Amniotic epithelial cell (primary cell): ENCODE measurements around the gene MYCN.
"Not testable (repeated sequence)": the region's sequence is repeated elsewhere in the genome, so short reads cannot be mapped to it uniquely, and the experiment has no call there.

Experiments used
- DNase-seq: peaks from one replicate; pipeline ENCODE4 v3.0.0-alpha.2; 2010; ENCODE audit warnings: low read depth

Gene MYCN

DNA sequence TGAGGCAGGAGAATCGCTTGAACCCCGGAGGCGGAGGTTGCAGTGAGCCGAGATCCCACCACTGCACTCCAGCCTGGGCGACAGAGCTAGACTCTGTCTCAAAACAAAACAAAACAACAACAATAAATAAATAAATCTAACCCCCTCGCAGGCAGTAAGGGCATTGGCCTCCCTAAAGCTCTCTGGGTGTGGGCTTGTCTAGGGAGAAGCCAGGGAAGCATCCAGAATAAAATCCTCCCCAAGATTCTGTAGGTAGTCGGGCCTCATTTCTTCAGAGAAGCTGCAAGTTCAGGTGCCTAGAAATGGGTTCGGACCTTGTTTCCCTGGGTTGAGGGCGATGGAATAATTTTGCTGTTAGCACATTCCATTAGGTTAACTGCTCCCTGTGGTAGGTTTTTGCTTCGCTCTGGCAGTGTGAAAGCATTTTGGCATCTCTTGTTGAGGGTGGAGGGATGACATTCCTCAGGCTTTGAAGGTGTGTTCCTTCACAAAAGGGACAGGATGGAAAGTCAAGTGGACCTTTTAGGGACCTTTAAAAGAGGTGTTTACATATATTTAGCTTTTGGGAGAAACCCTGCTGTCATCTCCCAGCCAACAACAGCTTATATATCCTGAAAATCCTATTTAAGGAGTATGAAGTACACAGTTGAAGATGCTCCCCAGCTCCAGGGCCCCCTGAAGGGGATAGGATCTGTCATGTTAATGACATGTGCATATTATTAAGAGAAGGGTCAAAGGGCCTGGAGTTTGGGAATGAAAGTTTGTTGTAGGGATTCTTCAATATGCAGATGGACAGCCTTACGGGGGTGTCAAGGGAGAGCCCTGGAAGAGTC, 17.7 kb downstream of the MYCN start:
- no peak for DNase-seq

- DNase-seq = no peak
Observed at GRCh38 chr2:15959331-15960153, 19.2 kb downstream of the MYCN start.

DNA sequence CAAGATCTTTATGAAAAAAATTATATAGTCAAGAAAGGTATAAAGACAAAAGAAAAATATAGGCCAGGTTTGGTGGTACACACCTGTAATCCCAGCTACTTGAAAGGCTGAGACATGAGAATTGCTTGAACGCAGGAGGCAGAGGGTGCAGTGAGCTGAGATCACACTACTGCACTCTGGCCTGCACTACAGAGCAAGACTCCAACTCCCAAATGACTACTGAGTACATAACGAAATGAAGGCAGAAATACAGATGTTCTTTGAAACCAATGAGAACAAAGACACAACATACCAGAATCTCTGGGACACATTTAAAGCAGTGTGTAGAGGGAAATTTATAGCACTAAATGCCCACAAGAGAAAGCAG, 19.8 kb downstream of the MYCN start:
- DNase-seq = not testable (repeated sequence)

- not testable (repeated sequence) for DNase-seq
Observed at GRCh38 chr2:15963109-15963976, 23.0 kb downstream of the MYCN start.

DNA sequence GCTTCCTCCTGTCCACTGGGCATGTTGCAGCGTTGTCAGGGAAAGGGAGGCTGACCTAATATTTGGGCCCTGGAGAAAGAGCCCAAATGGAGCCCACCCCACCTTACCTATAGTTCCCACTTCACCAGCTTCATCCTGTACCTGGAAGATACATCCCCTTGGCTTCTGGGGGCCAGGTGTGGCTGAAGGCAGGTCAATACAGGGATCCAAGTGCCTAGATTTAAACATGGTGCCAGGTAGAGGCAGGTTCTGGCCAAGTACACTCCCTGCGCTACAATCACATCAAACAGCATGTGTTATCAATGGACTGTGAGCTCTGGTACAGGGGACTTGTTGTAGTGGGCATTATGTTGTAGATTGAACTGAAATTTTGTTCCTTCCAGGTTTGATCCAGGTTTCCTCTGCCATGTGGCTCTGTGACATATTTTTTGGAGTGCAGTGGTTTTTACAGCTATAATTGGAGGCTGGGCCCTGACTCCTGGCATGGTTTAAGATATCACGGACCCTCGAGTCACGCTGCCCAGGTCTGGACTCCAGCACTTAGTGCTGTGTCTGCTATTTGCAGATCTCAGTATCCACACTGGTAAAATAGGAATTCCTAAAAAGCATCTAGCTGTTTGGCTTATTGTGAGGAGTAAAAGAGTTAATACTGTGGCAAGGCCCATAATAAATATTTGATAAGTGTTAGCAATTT, 23.8 kb downstream of the MYCN start:
- no peak for DNase-seq

GRCh38 chr2:15964936-15965563, 24.7 kb downstream of the MYCN start:
- no peak for DNase-seq

- DNase-seq = no peak
Observed at GRCh38 chr2:15965564-15966019, 25.2 kb downstream of the MYCN start.

DNA sequence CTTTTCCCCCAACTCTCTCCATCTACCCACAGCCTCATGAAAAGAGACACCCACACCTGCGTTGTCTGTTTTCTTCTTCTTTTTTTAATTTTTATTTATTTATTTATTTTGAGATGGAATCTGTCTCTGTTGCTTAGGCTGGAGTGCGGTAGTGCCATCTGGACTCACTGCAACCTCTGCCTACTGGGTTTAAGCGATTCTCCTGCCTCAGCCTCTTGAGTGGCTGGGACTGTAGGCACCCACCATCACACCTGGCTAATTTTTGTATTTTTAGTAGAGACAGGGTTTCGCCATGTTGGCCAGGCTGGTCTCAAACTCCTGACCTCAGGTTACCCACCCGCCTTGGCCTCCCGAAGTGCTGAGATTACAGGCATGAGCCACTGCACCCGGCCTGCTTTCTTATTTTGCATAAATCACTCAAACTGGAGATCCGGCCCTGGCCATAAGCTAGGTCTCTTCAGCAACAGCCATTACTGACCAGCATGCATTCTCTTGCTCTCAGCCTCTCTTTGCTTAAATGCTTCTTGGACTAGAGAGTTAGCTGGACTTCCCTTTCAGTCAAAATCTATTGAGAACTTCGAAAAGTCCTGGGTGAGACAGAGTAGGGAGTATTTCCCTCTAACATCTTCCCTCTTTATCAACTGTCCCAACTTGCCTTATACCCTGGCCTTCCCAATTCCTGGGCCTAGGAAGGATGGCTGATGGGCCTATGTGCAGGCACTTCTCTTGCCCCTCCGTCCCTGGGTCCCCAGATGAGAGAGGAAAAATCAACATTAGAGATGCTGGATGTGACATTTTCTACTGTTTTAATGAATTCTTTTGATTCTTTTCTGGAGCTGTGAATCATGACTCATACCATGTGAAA, 27.3 kb downstream of the MYCN start:
- DNase-seq = no peak

GRCh38 chr2:15968280-15969178, 28.2 kb downstream of the MYCN start:
- no peak for DNase-seq

- DNase-seq = no peak
Observed at GRCh38 chr2:15969214-15969613, 28.9 kb downstream of the MYCN start.

DNA sequence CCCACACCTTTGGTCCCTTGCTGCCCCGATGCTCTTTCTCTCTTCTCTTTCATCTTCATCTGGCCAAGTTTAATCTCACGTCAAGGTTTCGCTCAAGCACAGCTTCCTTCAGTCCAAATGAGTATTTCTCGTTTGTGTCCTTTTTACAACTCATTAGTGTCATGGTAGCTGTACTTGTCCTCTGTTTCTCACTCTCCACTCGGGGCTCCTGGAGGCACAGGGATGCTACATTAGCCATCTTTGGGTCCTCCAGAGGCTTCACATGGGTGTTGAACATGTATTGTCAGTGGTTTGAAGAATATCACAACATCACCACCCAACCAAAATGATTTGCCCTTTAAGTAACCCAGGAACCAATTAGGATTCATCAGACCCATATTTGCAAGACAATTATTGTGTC, 30.4 kb downstream of the MYCN start:
- DNase-seq = no peak

DNA sequence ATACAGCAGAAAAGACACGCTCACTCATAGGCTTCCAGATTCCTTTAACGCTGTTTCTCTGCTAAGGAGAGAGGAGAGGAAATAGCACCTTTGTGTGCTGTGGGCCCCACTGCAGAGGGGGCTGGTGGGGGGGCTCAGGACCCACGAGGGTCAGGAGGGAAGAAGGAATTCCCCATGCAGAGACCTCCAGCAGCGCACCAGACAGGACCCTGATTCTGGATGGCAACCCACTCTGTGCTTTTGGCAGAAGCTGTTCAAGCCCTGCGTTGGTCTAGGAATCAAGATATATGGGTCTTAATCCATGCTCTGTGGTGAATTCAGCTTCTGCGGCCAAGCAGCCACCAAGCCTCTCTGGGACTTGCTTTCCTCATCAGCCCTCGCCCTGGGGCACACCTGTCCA, 31.0 kb downstream of the MYCN start:
- no peak for DNase-seq

GRCh38 chr2:15971831-15972522, 31.6 kb downstream of the MYCN start:
- DNase-seq = no peak

- DNase-seq = no peak
Observed at GRCh38 chr2:15973481-15974401, 33.4 kb downstream of the MYCN start.

DNA sequence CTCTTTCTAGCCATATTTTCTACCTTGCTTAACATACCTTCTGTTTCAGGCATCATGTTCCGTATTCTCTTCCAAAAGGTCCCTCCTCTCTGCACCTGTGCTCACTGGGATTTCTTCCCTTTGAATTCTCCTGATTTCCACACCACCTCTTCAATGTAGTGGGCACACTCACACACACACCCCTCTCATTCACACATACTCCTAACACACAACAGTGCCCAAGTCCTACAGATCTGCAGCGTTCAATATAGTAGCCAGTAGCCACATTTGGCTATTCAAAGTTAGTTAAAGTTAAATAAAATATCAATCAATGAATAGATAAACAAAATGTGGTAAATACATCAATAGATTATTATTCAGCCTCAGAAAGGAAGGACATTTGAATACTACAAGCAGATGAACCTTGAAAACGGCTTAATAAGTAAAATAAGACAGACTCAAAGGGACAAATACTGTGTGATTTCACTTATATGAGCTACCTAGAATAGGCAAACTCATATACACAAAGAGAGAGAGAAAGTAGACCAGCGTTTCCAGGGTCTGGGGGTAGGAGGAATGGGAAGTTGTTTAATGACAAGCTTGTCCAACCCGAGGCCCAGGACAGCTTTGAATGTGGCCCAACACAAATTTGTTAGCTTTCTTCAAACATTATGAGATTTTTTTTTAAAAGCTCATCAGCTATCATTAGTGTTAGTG, 34.4 kb downstream of the MYCN start:
- no peak for DNase-seq

- no peak for DNase-seq
Observed at GRCh38 chr2:15975261-15975600, 34.9 kb downstream of the MYCN start.

DNA sequence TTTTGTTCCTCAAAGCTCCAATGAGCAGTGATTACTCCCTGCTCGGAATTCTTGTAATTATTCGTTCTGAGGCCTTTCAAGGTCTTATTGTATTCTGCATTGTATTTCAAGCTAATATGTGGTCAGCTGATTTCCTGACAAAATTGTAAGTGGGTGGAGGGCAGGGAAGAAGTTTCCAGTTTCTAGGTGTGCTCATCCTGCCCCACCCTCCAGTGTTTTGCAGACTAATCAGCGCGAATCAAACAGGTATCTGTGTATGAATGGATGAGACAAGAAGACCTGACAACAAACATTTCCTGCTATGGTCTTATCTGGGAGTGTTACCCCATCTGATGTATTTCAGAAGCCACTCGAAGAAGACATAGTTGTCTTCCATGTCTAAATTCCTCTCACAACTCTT, 35.3 kb downstream of the MYCN start:
- no peak for DNase-seq
